K562 (cell line): ENCODE measurements around the gene GARNL3. TPM values are rescaled to one million over a fixed set of nuclear protein-coding genes. Genes with fewer than 3 reads are reported as not detected.

Experiments
- ATAC-seq: fragments of 200-7000 bp; cut with Tn5 transposase; 3 replicates; pipeline ENCODE4 v1.9.1; 2020; ENCODE audit warnings: moderate library complexity
- BruUV-seq: library from RNA; stranded (reverse); fragments of 400-500 nt; replicated peaks from 2 replicates; lab custom pipeline; 2021; lab: Mats Ljungman, UMichigan
- CTCF ChIA-PET: fragments of 300-600 bp; formaldehyde crosslinking; extraction: SDS; loops from one replicate; lab custom pipeline; 2021; ENCODE audit warnings: low intra/inter-chr PET ratio; lab: Yijun Ruan, JAX
- POLR2A ChIA-PET: fragments of 300-600, 350-650 bp; sonication (Branson Sonifier 250); formaldehyde crosslinking; extraction: SDS; loops from one replicate; lab custom pipeline; 2021; ENCODE audit warnings: antibody characterized with exemption, inconsistent platforms; lab: Yijun Ruan, JAX
- DNase-seq, 4 experiments: peaks; one replicate each; pipeline versions ENCODE4 v3.0.0 to v3.0.0-alpha.2; 2011 to 2018; ENCODE audit warnings: low spot score in 3 of 4, mixed read lengths in 3 of 4; ENCODE audit errors: extremely low read depth in 1 of 4
- FAIRE-seq: peaks from 2 replicates; lab custom pipeline; 2011; peaks lifted over from hg19 to GRCh38; lab: Jason Lieb, UNC
- H2AFZ ChIP-seq: 2 replicates; pipeline ENCODE4 v1.6.0; 2011; ENCODE audit warnings: low read depth, low read length, control low read depth, inconsistent platforms
- H3K27ac ChIP-seq: fragments of 200-600 bp; 3 replicates; pipeline ENCODE4 v1.8.0; 2011; ENCODE audit warnings: low read depth, mild to moderate bottlenecking, control low read depth, inconsistent platforms, low read length, moderate library complexity, mixed read lengths; ENCODE audit errors: extremely low read depth
- H3K27me3 ChIP-seq, 2 experiments: fragments of 300-600 bp in 1 of 2; 2 replicates in 1 of 2; 3 replicates in 1 of 2; pipeline versions ENCODE4 v1.6.0 to v1.8.0; 2011; ENCODE audit warnings: inconsistent platforms in 2 of 2, low read length in 2 of 2, mild to moderate bottlenecking in 1 of 2, mixed read lengths in 1 of 2, moderate library complexity in 1 of 2; ENCODE audit not compliant: control insufficient read depth in 2 of 2, insufficient read depth in 2 of 2
- H3K36me3 ChIP-seq: fragments of 300-600 bp; 3 replicates; pipeline ENCODE4 v1.8.0; 2011; ENCODE audit warnings: mild to moderate bottlenecking, low read length, inconsistent platforms; ENCODE audit not compliant: control insufficient read depth, insufficient read depth
- H3K4me1 ChIP-seq, 2 experiments: fragments of 200-600 bp in 1 of 2; replicated peaks in 1 of 2; 2 replicates in 1 of 2; 3 replicates in 1 of 2; pipeline versions ENCODE4 v1.5.1 to v1.8.0; 2011; ENCODE audit warnings: inconsistent platforms in 2 of 2, low read length in 2 of 2, mild to moderate bottlenecking in 1 of 2, mixed read lengths in 1 of 2, moderate library complexity in 1 of 2; ENCODE audit not compliant: control insufficient read depth in 2 of 2, insufficient read depth in 2 of 2
- H3K4me2 ChIP-seq: 2 replicates; pipeline ENCODE4 v1.6.1; 2011; ENCODE audit warnings: low read length, control low read depth, inconsistent platforms, mixed read lengths; ENCODE audit not compliant: insufficient read depth
- H3K4me3 ChIP-seq: fragments of 200-600 bp; sonication (generic), shearing (Covaris generic); 2 replicates; pipeline ENCODE4 v1.5.1; 2016; ENCODE audit warnings: control low read depth, inconsistent platforms
- H3K79me2 ChIP-seq: fragments of 200-600 bp; 3 replicates; pipeline ENCODE4 v1.8.0; 2011; ENCODE audit warnings: low read length, inconsistent platforms; ENCODE audit not compliant: control insufficient read depth, insufficient read depth
- H3K9ac ChIP-seq, 2 experiments: 2 replicates each; pipeline versions ENCODE4 v1.6.0 to v1.6.1; 2011; ENCODE audit warnings: low read depth in 2 of 2, low read length in 2 of 2, control low read depth in 1 of 2, inconsistent platforms in 1 of 2, mild to moderate bottlenecking in 1 of 2, mixed read lengths in 1 of 2; ENCODE audit not compliant: insufficient read depth in 1 of 2
- H3K9me1 ChIP-seq: one replicate; pipeline ENCODE4 v1.6.0; 2011; ENCODE audit warnings: inconsistent platforms, mild to moderate bottlenecking, low read length, moderate library complexity; ENCODE audit not compliant: control insufficient read depth, insufficient read depth
- H3K9me3 ChIP-seq: replicated peaks from 2 replicates; pipeline ENCODE4 v1.5.1; 2011; ENCODE audit warnings: low read depth, low read length, inconsistent platforms; ENCODE audit not compliant: control insufficient read depth, insufficient read depth
- H4K20me1 ChIP-seq: replicated peaks from 2 replicates; pipeline ENCODE4 v1.6.1; 2011; ENCODE audit warnings: low read length, inconsistent platforms, mixed read lengths; ENCODE audit not compliant: control insufficient read depth, insufficient read depth
- CBX8 ChIP-seq: fragments of 200-600 bp; sonication (generic); IDR thresholded peaks from 2 replicates; pipeline ENCODE4 v1.6.1; 2012; ENCODE audit warnings: borderline replicate concordance, mixed run types, low read depth, mild to moderate bottlenecking, moderate library complexity, mixed read lengths, low read length, control low read depth, inconsistent platforms; ENCODE audit not compliant: poor library complexity, severe bottlenecking; ENCODE audit errors: extremely low read depth
- CHAMP1 ChIP-seq: fragments of 450-650 bp; IDR thresholded peaks from 2 replicates; pipeline ENCODE4 v1.6.1; 2016; ENCODE audit warnings: mild to moderate bottlenecking
- CSDE1 ChIP-seq, 2 experiments: fragments of 450-650 bp; IDR thresholded peaks; 2 replicates each; pipeline ENCODE4 v1.6.1; 2016; ENCODE audit warnings: mild to moderate bottlenecking in 1 of 2
- DEAF1 ChIP-seq: fragments of 450-650 bp; formaldehyde crosslinking; IDR thresholded peaks from 2 replicates; pipeline ENCODE4 v1.4.0; 2020; ENCODE audit warnings: mild to moderate bottlenecking, moderate library complexity
- FOXK1 ChIP-seq: sonication (generic); formaldehyde crosslinking; IDR thresholded peaks from 2 replicates; pipeline ENCODE4 v1.8.0; 2022; ENCODE audit warnings: missing genetic modification reagents, mild to moderate bottlenecking, borderline replicate concordance
- HCFC1 ChIP-seq: IDR thresholded peaks from 2 replicates; pipeline ENCODE4 v1.6.1; 2012; ENCODE audit warnings: low read depth, low read length, improper control_type of control experiment
- HSF4 ChIP-seq: fragments of 250-450 bp; sonication (Bioruptor Pico); IDR thresholded peaks from 2 replicates; pipeline ENCODE4 v2.1.2; 2022; ENCODE audit warnings: mild to moderate bottlenecking, moderate library complexity, borderline replicate concordance
- MAX ChIP-seq: sonication (generic); formaldehyde crosslinking; IDR thresholded peaks from 2 replicates; pipeline ENCODE4 v1.9.0; 2022; ENCODE audit warnings: mild to moderate bottlenecking, missing genetic modification reagents
- MNT ChIP-seq, 2 experiments: fragments of 450-650 bp; conservative IDR thresholded peaks; 2 replicates each; pipeline ENCODE4 v1.6.1; 2017; ENCODE audit warnings: mild to moderate bottlenecking in 2 of 2, moderate library complexity in 2 of 2
- NR2F6 ChIP-seq: fragments of 450-650 bp; formaldehyde crosslinking; IDR thresholded peaks from 2 replicates; pipeline ENCODE4 v1.4.0; 2020; ENCODE audit warnings: mild to moderate bottlenecking
- ZNF639 ChIP-seq, 2 experiments: fragments of 200-800 bp in 1 of 2; sonication (Bioruptor generic) in 1 of 2; sonication (generic) in 1 of 2; formaldehyde crosslinking in 1 of 2; IDR thresholded peaks in 1 of 2; conservative IDR thresholded peaks in 1 of 2; 2 replicates each; pipeline versions ENCODE4 v1.5.0 to v1.6.1; 2016 to 2020; ENCODE audit warnings: missing compliant biosample characterization in 1 of 2, missing genetic modification characterization in 1 of 2, missing genetic modification reagents in 1 of 2
- ZZZ3 ChIP-seq: fragments of 450-650 bp; IDR thresholded peaks from 2 replicates; pipeline ENCODE4 v1.6.1; 2016; ENCODE audit warnings: antibody characterized with exemption, mild to moderate bottlenecking, moderate library complexity
- WGBS: fragments of 100-300 bp; shearing (Covaris generic); methylation state at CpG from one replicate; pipeline ENCODE4 v1.1.6; 2016; ENCODE audit warnings: low coverage, mixed read lengths; ENCODE audit not compliant: insufficient coverage; ENCODE audit errors: missing lambda C conversion rate; 5-methylcytosine and 5-hydroxymethylcytosine counted together
- in situ Hi-C: fragments of 300-500 bp; cut with MboI; formaldehyde crosslinking; loops from 4 replicates; pipeline ENCODE4 v1.15.0; 2018; ENCODE audit warnings: inconsistent platforms, mixed read lengths
- intact Hi-C: fragments of 100-400 bp; cut with micrococcal nuclease; formaldehyde crosslinking; loops from 2 replicates; pipeline ENCODE4 v1.14.2; 2022
- polyA plus RNA-seq, 8 experiments: library from polyadenylated mRNA; depleted of rRNA in 4 of 8; stranded (reverse) in 5 of 8; unstranded in 3 of 8; fragments of >200 nt; fragmentation: Nextera tagmentation in 2 of 8; fragmentation: Illumina TruSeq in 1 of 8; extraction: Ambion mirVana in 2 of 8; extraction: Trizol in 1 of 8; gene quantifications; 2 replicates each; pipeline versions ENCODE4 v1.2.1 to v1.2.3, GENCODE V29; 2011 to 2014; ENCODE audit warnings: inconsistent platforms in 1 of 8, missing spikeins in 1 of 8
- total RNA-seq, 7 experiments: library from RNA; depleted of rRNA in 6 of 7; stranded (reverse); fragments of >200 nt in 6 of 7; fragmentation: Illumina TruSeq in 2 of 7; extraction: Trizol in 2 of 7; gene quantifications; 2 replicates each; pipeline versions ENCODE4 v1.2.1 to v1.2.3, GENCODE V29; 2011 to 2021; ENCODE audit warnings: low replicate concordance in 1 of 7

GARNL3 gene
- total and polyA plus RNA-seq, 9 of the 15 experiments (the other 6 are each of a cell fraction or from before 2014, with no cell fraction given): 0.35 to 2.7 (median 1.6) TPM

GRCh38 chr9:127396253-127396807, 131.8 kb downstream of the GARNL3 start:
- Histone ChIP-seq H3K27me3 (no peaks in the 10 kb centered on the region; a peak in 1 of 5 replicates), H3K9ac (peak overlapping the region in 1 of 2 experiments; percentile 76; a peak in 2 of 4 replicates), H3K9me1 (no peaks in the 10 kb centered on the region), H3K4me3 (peak overlapping the region; percentile 40), H2AFZ (peak overlapping the region; percentile 96), H3K36me3 (no peaks in the 10 kb centered on the region), H3K4me2 (peak overlapping the region; percentile 86), H3K79me2 (no peaks in the 10 kb centered on the region), H3K9me3 (no peaks in the 10 kb centered on the region), H3K4me1 (peaks cover 17 to 25% of the 10 kb centered on the region in 2 experiments; a peak in 3 of 5 replicates), H3K27ac (no peak overlapping the region), H4K20me1 (peaks cover 4% of the 10 kb centered on the region; the same call in 1 of the 2 replicates)
- DNase-seq (no peak), ATAC-seq (peak; percentile 10; the same call in 2 of the 3 replicates), FAIRE-seq (no peak)
- BruUV-seq: no TSS peak
- 1% methylated on average over 27 of the region's 27 CpGs for WGBS
- in situ Hi-C loops (no loop called here), intact Hi-C loops (loop anchor here (5.0 kb wide), 1 partner anchor 179 kb away; no protein-coding TSS in a partner anchor)
- CTCF ChIA-PET: no interaction called here
- POLR2A ChIA-PET: interaction anchor here (0.7 to 1.7 kb wide), 8 partner anchors 11 to 517 kb away, joined by 3 to 7 read pairs (median 4); partner anchors contain the start of genes LRSAM1, RPL12 and ZNF79
- TF ChIP-seq FOXK1 (CRISPR knock-in tag) (0 out of 2 replicates have a peak, but pooled peaks have one; percentile 8), MAX (CRISPR knock-in tag) (peak; percentile 89), DEAF1 (no peak), NR2F6 (CRISPR knock-in tag) (no peak), ZZZ3 (no peak), ZNF639 (CRISPR knock-in tag; conservative IDR thresholded peaks at IDR 0.05 in 1 of 2, IDR thresholded peaks at IDR 0.05 in 1 of 2) (no peak), HCFC1 (no peak), MNT (conservative IDR thresholded peaks at IDR 0.05) (peak; percentile 98), CHAMP1 (no peak), HSF4 (CRISPR knock-in tag) (no peak), CBX8 (no peak), CSDE1 (IDR thresholded peaks at IDR 0.05) (no peak)
